GM19328 (cell line): ENCODE results near the gene EGLN1.
"Not testable (repeated sequence)": the region's sequence is repeated elsewhere in the genome, so short reads cannot be mapped to it uniquely, and the experiment has no call there.

Source experiments
- ATAC-seq: cut with Tn5 transposase; IDR thresholded peaks from one replicate; pipeline ENCODE4 v1.9.1; 2021; ENCODE audit warnings: mild to moderate bottlenecking, moderate library complexity; ENCODE audit not compliant: unreplicated experiment

EGLN1 gene

DNA sequence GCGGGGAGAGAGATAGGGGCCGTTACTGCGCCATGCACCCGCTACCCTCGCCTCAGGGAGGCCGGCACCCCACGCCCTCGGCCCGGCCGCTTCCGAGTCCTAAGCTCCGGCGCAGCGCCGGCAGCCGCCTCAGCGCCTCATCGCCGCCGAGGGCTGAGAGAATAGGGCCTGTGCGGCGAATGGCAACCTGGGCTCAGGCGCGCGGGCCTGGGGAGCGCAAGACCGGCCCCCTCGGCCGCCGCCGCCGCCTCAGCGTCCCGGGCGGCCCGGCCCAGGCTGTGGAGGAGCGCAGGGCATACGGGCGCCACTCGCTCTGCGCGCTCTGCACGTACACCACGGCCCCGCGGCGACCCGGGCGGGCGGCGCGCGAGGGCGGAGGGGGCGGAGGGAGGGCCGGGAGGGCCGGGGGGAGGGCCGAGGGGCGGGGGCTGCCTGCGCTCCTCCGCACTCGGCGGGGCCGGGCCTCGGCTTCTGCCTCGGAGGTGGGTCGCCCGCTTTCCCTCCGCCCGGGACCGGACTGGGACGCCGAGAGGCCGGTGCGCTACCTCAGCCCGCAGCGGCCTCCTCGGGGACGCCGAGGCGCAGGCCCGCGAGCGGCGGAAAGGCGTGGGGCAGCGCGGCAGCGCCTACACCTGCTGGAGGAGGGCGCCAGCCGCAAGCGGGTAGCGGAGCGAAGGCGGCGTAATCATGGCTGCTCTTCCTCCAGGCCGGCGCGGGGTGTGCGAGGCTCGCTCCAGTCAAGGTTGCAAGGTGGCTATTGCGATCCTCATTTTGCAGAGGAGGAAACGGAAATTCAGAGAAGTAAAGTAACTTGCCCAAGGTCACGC is at the start of gene EGLN1:
Gene EGLN1, minus strand, starts transcription at position 317 of the 827 bp plus-strand sequence. CDS start 399 bp downstream, outside the sequence.
- peak; percentile 79 for ATAC-seq

DNA sequence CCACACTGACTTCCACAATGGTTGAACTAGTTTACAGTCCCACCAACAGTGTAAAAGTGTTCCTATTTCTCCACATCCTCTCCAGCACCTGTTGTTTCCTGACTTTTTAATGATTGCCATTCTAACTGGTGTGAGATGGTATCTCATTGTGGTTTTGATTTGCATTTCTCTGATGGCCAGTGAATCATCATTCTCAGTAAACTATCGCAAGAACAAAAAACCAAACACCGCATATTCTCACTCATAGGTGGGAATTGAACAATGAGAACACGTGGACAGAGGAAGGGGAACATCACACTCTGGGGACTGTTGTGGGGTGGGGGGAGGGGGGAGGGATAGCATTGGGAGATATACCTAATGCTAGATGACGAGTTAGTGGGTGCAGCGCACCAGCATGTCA is 49.4 kb upstream of the EGLN1 start:
- ATAC-seq, result not testable (repeated sequence)

- ATAC-seq, result not testable (repeated sequence)
Measured at GRCh38 chr1:231471027-231471426, 48.9 kb upstream of the EGLN1 start.

DNA sequence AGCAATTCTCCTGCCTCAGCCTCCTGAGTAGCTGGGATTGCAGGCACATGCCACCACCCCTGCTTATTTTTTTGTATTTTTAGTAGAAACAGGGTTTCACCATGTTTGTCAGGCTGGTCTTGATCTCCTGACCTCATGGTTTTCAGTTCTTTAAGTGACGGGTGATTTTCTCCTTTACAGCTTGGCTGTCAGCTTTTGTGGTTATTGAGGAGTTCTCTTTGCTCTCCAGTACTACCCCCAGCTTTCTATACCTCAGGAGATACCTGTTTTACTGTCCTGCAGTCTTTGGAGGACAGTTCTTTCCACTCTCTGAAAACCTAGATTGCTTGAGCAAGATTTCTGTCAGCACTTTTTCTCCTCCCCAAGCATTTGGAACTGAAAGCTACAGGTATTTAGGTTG is 45.9 kb upstream of the EGLN1 start:
- no peak for ATAC-seq

GRCh38 chr1:231465051-231465450 is 43.0 kb upstream of the EGLN1 start:
- ATAC-seq, result no peak

DNA sequence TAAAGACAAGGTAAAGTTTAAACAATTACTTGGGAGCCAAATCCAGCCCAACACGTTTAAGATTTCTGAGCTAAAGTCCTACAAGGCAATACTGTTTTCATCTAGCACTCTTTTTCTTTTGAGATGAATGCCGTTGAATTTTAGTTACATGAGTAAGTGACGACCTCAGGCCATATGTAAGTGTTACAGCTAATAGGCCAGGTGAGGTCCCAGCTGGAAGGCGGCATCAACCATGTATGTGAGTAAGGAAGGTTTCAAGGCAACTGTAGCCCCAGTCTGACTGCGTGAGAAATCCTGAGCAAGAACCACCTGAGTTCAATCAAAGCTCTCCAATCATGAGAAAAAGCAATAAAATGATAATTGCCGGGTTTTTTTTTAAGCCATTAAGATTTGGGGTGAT is 41.5 kb upstream of the EGLN1 start:
- no peak for ATAC-seq

DNA sequence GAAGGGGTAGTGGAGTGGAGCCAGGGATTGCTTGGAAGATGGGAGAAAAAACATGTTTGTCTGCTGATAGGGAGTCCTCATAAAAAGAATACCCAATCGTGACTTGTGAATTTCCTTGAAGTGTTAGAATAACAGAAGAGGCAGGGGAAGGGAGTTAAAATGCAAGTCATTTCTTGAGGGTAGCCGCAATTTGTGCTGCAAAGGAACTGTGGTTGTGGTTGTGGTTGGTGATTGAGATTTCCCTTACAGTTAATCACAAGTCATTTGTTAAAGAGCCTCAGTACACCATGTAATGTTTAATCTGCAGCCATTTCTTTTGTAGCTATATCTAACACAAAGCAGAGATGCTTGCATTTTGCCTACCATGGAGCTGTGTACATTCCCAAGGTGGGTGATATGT is 38.5 kb upstream of the EGLN1 start:
- ATAC-seq, result peak; percentile 70

GRCh38 chr1:231459438-231459837 is 37.4 kb upstream of the EGLN1 start:
- not testable (repeated sequence) for ATAC-seq

DNA sequence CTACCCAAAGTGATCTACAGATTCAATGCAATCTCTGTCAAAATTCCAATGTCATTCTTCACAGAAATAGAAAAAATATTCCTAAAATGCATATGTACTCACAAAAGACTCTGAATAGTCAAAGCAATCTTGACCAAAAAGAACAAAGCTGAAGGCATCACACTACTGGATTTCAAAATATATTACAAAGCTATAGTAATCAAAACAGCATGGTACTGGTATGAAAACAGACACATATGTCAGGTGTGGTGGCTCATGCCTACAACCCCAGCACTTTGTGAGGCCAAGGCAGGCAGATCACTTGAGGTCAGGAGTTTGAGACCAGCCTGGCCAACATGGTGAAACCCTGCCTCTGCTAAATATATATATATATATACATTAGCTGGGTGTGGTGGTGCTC is 35.9 kb upstream of the EGLN1 start:
- not testable (repeated sequence) for ATAC-seq

DNA sequence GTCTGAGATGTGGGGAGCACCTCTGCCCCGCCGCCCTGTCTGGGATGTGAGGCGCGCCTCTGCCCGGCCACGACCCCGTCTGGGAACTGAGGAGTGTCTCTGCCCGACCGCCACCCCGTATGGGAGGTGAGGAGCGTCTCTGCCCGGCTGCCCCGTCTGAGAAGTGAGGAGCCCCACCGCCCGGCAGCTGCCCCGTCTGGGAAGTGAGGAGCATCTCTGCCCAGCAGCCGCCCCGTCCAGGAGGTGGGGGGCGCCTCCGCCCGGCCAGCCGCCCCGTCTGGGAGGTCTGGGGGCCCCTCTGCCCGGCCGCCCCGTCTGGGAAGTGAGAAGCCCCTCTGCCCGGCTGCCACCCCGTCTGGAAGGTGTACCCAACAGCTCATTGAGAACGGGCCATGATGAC is 32.0 kb upstream of the EGLN1 start:
- not testable (repeated sequence) for ATAC-seq

GRCh38 chr1:231446138-231446537 is 24.1 kb upstream of the EGLN1 start:
- ATAC-seq, result no peak

DNA sequence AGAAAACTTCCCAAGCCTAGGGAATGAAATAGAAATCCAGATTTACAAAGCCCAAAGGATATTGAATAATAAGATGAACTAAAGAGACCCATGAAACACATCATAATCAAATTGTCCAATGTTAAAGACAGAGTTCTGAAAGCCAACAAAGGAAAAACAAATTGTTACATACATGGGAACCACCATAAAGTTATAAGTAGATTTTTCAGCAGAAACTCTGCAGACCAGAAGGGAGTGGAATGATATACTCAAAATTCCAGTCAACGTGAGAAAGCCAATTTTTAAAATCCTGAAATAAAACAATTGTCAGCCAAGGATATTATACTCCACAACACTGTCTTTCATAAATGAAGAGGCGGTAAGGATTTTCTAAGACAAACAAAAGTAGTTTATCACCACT is 22.0 kb upstream of the EGLN1 start:
- ATAC-seq, result no peak

DNA sequence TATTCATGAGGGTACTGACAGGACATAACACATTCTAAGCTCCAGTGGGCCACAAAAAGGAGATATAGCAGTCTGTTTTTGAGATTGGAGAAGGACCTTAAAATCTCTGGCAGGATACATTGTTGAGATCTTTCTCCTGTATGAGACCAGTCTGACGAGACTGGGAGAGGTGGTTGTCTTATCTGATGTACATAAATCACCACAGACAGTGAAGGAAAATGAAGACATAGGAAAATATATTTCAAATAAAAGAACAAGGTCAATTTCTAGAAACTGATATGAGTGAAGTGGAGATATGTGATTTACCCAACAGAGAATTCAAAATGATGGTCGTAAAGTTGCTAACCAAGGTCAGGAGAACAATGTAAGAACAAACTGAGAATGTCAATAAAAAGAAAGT is 21.3 kb upstream of the EGLN1 start:
- ATAC-seq, result no peak

GRCh38 chr1:231442735-231443134 is 20.6 kb upstream of the EGLN1 start:
- no peak for ATAC-seq

GRCh38 chr1:231432996-231433395 is 10.9 kb upstream of the EGLN1 start:
- ATAC-seq, result no peak

- no peak for ATAC-seq
Measured at GRCh38 chr1:231431665-231432415, 9.8 kb upstream of the EGLN1 start.

GRCh38 chr1:231430678-231431352 is 8.7 kb upstream of the EGLN1 start:
- not testable (repeated sequence) for ATAC-seq

- ATAC-seq, result no peak
Measured at GRCh38 chr1:231428377-231428776, 6.3 kb upstream of the EGLN1 start.

GRCh38 chr1:231424950-231425805 is 3.1 kb upstream of the EGLN1 start:
- no peak for ATAC-seq

- no peak for ATAC-seq
Measured at GRCh38 chr1:231423648-231424047, 1.6 kb upstream of the EGLN1 start.
